Measurements from ENCODE around the gene MGAT4C. TPM values are rescaled to one million over a fixed set of nuclear protein-coding genes. Genes with fewer than 3 reads are reported as not detected.

The MGAT4C gene
- total RNA-seq, 2 donors from 2014 or later, result not detected

- Mint-ChIP-seq H3K4me1 (ENCODE audit: low read depth) (no peaks in the 10 kb centered on the region), H3K27ac (no peak overlapping the region), H3K36me3 (ENCODE audit: insufficient read depth in 2 of 2) (no peaks in the 10 kb centered on the region), H3K9me3 (no peaks in the 10 kb centered on the region), H3K27me3 (ENCODE audit: low read depth) (no peaks in the 10 kb centered on the region), H3K4me3 (no peak overlapping the region)
- DNase-seq (no peak), ATAC-seq (replicated peaks in 1 of 2) (no peak)
Measured at GRCh38 chr12:85920324-85920947, 335.8 kb downstream of the MGAT4C start.

Measured in activated T-cell treated with anti-CD3 and anti-CD28 coated beads, Interleukin-2, amount 50 U/mL, for 72 hours (primary cell).